Measurements from ENCODE around the gene OSTN. TPM values are rescaled to one million over a fixed set of nuclear protein-coding genes. Genes with fewer than 3 reads are reported as not detected.

OSTN gene
- total and polyA plus RNA-seq, 3 experiments from 2014 or later, result not detected

- no peaks in the 10 kb centered on the region for H3K27me3 Mint-ChIP-seq
- Histone ChIP-seq H3K36me3 (ENCODE audit: insufficient read depth, low read length) (no peaks in the 10 kb centered on the region), H3K27me3 (ENCODE audit: insufficient read depth, low read length, poor library complexity, severe bottlenecking) (no peaks in the 10 kb centered on the region), H3K9me3 (ENCODE audit: low read length) (no peaks in the 10 kb centered on the region), H3K27ac (ENCODE audit: low read depth, low read length) (no peak overlapping the region), H3K4me3 (ENCODE audit: low read length) (no peak overlapping the region), H3K4me1 (ENCODE audit: insufficient read depth, low read length) (no peaks in the 10 kb centered on the region)
- POLR2A ChIA-PET, result no interaction called here
- H3K9me3 Mint-ChIP-seq, result peaks cover 0 to 6% (median 0%) of the 10 kb centered on the region in 5 donors
- H3K4me1 Mint-ChIP-seq, result no peaks in the 10 kb centered on the region
- no peak overlapping the region for H3K27ac Mint-ChIP-seq
- no peak overlapping the region for H3K4me3 Mint-ChIP-seq
- H3K36me3 Mint-ChIP-seq, result no peaks in the 10 kb centered on the region
- DNase-seq, result no peak
- CTCF ChIA-PET, result no interaction called here
Observed at GRCh38 chr3:191314109-191314728, 115.2 kb downstream of the OSTN start.

Other genes with a start within 250 kb of the OSTN start
- gene CCDC50, start 130.2 kb downstream of the OSTN start, total RNA-seq, result 10 to 100 TPM; 11.9 to 13.0 TPM
- gene CCDC50, start 130.2 kb downstream of the OSTN start, polyA plus RNA-seq, result 7.9 TPM
- not detected for gene UTS2B, start 131.3 kb downstream of the OSTN start, total RNA-seq
- gene UTS2B, start 131.3 kb downstream of the OSTN start, polyA plus RNA-seq, result not detected

All from CD8-positive, alpha-beta memory T cell (primary cell).